Activated T-helper 1 cell treated with anti-CD3 and anti-CD28 coated beads, Interleukin-2, amount 50 U/mL, for 16 hours (primary cell): Measurements from ENCODE around the gene ICAM2.
A peak's percentile ranks its signal among the peaks of the same experiment; 100 is the strongest.
"Not testable (repeated sequence)": the region's sequence is repeated elsewhere in the genome, so short reads cannot be mapped to it uniquely, and the experiment has no call there.

Experiments used
- DNase-seq, 2 donors: peaks; one replicate each; pipeline ENCODE4 v3.0.0-alpha.2; 2020; ENCODE audit warnings: low read depth in 1 of 2, low spot score in 1 of 2

ICAM2 gene

GRCh38 chr17:64045176-64045575, 24.7 kb upstream of the ICAM2 start:
- no peak for DNase-seq

GRCh38 chr17:64042700-64043485, 22.5 kb upstream of the ICAM2 start:
- no peak for DNase-seq

GRCh38 chr17:64041912-64042311, 21.5 kb upstream of the ICAM2 start:
- no peak for DNase-seq

- DNase-seq, result no peak
Observed at GRCh38 chr17:64040206-64040605, 19.8 kb upstream of the ICAM2 start.

GRCh38 chr17:64039106-64039400, 18.6 kb upstream of the ICAM2 start:
- DNase-seq, result no peak

- no peak for DNase-seq
Observed at GRCh38 chr17:64038331-64039105, 18.1 kb upstream of the ICAM2 start.

- DNase-seq, result no peak
Observed at GRCh38 chr17:64037802-64038201, 17.4 kb upstream of the ICAM2 start.

- DNase-seq, result no peak
Observed at GRCh38 chr17:64037180-64037579, 16.7 kb upstream of the ICAM2 start.

- no peak for DNase-seq
Observed at GRCh38 chr17:64036198-64036922, 15.9 kb upstream of the ICAM2 start.

- DNase-seq, result no peak
Observed at GRCh38 chr17:64032081-64032480, 11.6 kb upstream of the ICAM2 start.

- DNase-seq, result peak; percentile 45 to 52
Observed at GRCh38 chr17:64028874-64029464, 8.5 kb upstream of the ICAM2 start.

- peak; percentile 82 to 83 for DNase-seq
Observed at GRCh38 chr17:64025732-64026294, 5.4 kb upstream of the ICAM2 start.

GRCh38 chr17:64024781-64025731, 4.6 kb upstream of the ICAM2 start:
- DNase-seq, result peak in 1 of 2 donors; percentile 43

GRCh38 chr17:64024215-64024654, 3.8 kb upstream of the ICAM2 start:
- DNase-seq, result no peak

- no peak for DNase-seq
Observed at GRCh38 chr17:64022611-64023063, 2.2 kb upstream of the ICAM2 start.

- DNase-seq, result not testable (repeated sequence)
Observed at GRCh38 chr17:64019551-64019961, 877 bp downstream of the ICAM2 start.

GRCh38 chr17:64017381-64017980, 3.0 kb downstream of the ICAM2 start:
- DNase-seq, result no peak

GRCh38 chr17:64016974-64017373, 3.5 kb downstream of the ICAM2 start:
- no peak for DNase-seq

- no peak for DNase-seq
Observed at GRCh38 chr17:64016231-64016784, 4.1 kb downstream of the ICAM2 start.
